Measurements from ENCODE around the gene PTPRB. TPM values are rescaled to one million over a fixed set of nuclear protein-coding genes. Genes with fewer than 3 reads are reported as not detected.

Gene PTPRB
- total RNA-seq, 1 donor from 2014 or later = not detected

DNA sequence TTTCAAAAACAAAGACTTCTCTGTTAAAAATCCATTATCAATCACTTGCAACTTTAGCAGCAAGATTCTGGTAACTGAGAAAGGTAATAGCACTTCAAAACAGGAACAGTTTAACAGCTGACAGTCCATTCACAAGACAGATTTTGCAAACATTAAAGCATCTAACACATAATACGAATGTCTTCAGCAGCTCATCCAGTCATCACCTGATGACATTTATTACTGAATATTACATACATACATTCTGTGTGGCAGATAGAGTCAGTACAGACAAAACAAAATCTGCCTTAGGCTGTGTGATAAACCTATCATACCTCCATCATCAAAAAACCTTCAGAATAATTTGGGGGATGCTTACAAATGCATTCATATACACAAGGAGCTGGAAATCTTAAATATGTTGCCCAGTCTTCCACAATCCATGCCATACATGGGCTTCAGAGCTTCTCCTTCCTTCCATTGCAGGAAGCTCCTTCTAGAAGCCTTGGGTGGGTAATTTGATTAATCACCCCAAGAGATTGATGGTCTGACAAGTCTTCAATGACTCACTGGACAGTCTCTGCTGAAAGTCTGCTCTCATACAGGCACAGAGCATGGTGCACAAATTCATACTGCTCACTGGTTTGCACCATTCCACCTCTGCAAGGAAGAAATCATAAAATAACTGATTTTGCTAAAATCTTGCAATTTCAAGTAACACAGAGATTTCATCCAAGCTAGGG is 1.6 kb upstream of the PTPRB start:
- POLR2A ChIA-PET = no interaction called here
- ATAC-seq (ENCODE audit: low read depth) (no peak), DNase-seq (no peak)
- H3K36me3 Mint-ChIP-seq (ENCODE audit: low read depth) = no peaks in the 10 kb centered on the region
- H3K27ac Mint-ChIP-seq = no peak overlapping the region
- H3K27me3 Mint-ChIP-seq = peaks cover 10% of the 10 kb centered on the region
- intact Hi-C loops (cut with micrococcal nuclease) = no loop called here
- TF ChIP-seq, protein P1, sequence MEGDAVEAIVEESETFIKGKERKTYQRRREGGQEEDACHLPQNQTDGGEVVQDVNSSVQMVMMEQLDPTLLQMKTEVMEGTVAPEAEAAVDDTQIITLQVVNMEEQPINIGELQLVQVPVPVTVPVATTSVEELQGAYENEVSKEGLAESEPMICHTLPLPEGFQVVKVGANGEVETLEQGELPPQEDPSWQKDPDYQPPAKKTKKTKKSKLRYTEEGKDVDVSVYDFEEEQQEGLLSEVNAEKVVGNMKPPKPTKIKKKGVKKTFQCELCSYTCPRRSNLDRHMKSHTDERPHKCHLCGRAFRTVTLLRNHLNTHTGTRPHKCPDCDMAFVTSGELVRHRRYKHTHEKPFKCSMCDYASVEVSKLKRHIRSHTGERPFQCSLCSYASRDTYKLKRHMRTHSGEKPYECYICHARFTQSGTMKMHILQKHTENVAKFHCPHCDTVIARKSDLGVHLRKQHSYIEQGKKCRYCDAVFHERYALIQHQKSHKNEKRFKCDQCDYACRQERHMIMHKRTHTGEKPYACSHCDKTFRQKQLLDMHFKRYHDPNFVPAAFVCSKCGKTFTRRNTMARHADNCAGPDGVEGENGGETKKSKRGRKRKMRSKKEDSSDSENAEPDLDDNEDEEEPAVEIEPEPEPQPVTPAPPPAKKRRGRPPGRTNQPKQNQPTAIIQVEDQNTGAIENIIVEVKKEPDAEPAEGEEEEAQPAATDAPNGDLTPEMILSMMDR (IDR thresholded peaks at IDR 0.05) = no peak
- H3K4me1 Mint-ChIP-seq = no peaks in the 10 kb centered on the region
- CTCF ChIA-PET = no interaction called here
- H3K9me3 Mint-ChIP-seq = no peaks in the 10 kb centered on the region
- no peak overlapping the region for H3K4me3 Mint-ChIP-seq

DNA sequence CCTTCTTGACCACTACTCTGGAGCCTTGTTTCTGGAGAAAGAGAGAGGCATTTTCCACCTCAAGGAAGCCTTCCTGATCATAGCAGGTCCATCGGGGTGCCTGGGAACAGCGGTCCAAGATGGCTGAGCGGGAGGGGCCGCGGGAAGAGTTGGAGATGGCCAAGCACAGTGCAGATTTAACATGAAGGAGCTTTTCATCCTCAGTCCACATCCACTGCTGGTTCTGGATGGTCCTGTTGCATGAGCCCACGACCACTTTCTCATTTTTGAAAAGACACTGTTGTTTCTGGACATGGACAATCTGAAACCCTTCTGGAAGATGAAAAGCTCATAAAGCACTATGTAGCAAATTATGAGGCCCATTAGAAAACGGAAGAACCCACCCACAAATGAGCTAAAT is 1.5 kb downstream of the PTPRB start:
- no peaks in the 10 kb centered on the region for H3K9me3 Mint-ChIP-seq
- H3K27me3 Mint-ChIP-seq = peaks cover 5% of the 10 kb centered on the region
- intact Hi-C loops (cut with micrococcal nuclease) = no loop called here
- ATAC-seq (ENCODE audit: low read depth) (no peak), DNase-seq (no peak)
- ChIA-PET POLR2A (no interaction called here), CTCF (no interaction called here)
- no peaks in the 10 kb centered on the region for H3K4me1 Mint-ChIP-seq
- no peak overlapping the region for H3K4me3 Mint-ChIP-seq
- no peaks in the 10 kb centered on the region for H3K36me3 Mint-ChIP-seq (ENCODE audit: low read depth)
- no peak overlapping the region for H3K27ac Mint-ChIP-seq
- TF ChIP-seq, protein P1 (IDR thresholded peaks at IDR 0.05) = no peak

DNA sequence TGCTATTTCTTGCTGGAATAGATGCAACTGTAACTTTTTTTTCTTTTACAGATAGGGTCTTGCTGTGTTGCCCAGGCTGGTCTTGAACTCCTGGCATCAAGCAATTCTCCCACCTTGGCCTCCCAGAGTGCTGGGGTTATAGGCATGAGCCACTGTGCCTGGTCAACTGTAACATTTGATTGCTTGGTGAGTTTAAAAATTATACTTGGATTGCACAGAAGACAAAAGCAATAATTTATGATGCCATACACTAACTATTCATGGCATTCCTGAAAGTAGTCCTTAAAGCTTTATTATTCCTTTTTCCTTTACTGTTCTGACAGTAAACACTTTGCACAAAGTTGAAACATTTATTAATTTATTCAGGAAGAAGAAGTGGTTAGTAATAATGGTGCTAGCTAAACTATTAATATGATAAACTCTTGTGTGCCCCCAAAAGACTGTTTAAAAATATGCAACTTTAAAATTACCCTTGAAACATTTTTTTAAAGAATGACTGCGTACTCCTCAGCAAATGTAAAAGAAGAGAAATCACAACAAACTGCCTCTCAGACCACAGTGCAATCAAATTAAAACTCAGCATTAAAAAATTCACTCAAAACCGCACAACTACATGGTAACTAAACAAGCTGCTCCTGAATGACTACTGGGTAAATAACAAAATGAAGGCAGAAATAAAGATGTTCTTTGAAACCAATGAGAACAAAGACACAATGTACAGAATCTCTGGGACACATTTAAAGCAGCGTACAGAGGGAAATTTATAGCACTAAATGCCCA is 8.3 kb downstream of the PTPRB start:
- peaks cover 4% of the 10 kb centered on the region for H3K27me3 Mint-ChIP-seq
- H3K36me3 Mint-ChIP-seq (ENCODE audit: low read depth) = no peaks in the 10 kb centered on the region
- H3K4me3 Mint-ChIP-seq = no peak overlapping the region
- no peak overlapping the region for H3K27ac Mint-ChIP-seq
- no peaks in the 10 kb centered on the region for H3K9me3 Mint-ChIP-seq
- CTCF ChIA-PET = no interaction called here
- TF ChIP-seq, protein P1 (IDR thresholded peaks at IDR 0.05) = no peak
- intact Hi-C loops (cut with micrococcal nuclease) = no loop called here
- DNase-seq (no peak), ATAC-seq (ENCODE audit: low read depth) (no peak)
- no peaks in the 10 kb centered on the region for H3K4me1 Mint-ChIP-seq
- POLR2A ChIA-PET = no interaction called here

DNA sequence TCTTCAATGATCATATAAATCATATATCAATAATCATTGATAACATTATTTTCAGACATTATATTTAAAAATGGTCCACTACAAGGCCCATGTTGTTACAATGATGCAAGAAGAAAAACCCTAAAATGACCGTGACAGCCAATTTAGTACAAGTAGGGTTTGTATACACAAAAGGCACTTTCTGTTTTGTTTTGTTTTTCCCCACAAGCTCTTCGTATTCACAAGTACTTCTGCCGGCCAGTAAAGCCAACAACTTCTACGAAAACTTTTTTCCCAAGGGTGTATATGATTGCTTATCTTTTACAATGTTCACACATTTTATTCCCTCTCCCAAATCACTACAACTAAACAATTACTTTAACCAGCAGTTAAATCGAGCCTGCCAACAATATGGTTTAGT is 9.6 kb downstream of the PTPRB start:
- Mint-ChIP-seq H3K27me3 (peaks cover 5% of the 10 kb centered on the region), H3K4me1 (no peaks in the 10 kb centered on the region), H3K27ac (no peak overlapping the region), H3K36me3 (ENCODE audit: low read depth) (no peaks in the 10 kb centered on the region), H3K9me3 (no peaks in the 10 kb centered on the region), H3K4me3 (no peak overlapping the region)
- DNase-seq = no peak
- no peak for ATAC-seq (ENCODE audit: low read depth)
- ChIA-PET CTCF (no interaction called here), POLR2A (no interaction called here)
- TF ChIP-seq, protein P1 (IDR thresholded peaks at IDR 0.05) = no peak
- intact Hi-C loops (cut with micrococcal nuclease) = no loop called here

DNA sequence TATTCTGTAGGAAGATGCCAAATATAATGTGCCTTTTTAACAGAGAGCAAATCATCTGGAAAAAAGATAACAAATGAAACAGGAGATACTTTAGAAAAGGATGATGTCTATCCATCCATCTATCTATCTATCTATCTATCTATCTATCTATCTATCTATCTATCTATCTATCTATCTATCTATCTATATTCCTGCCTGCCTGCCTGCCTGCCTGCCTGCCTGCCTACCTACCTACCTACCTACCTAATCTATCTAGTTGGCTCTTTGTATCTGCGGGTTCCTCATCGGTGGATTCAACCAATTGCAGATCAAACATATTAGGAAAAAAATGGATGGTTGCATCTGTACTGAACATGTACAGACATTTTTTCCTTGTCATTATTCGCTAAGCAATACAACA is 11.0 kb downstream of the PTPRB start:
- H3K4me3 Mint-ChIP-seq = no peak overlapping the region
- H3K36me3 Mint-ChIP-seq (ENCODE audit: low read depth) = no peaks in the 10 kb centered on the region
- peaks cover 5% of the 10 kb centered on the region for H3K27me3 Mint-ChIP-seq
- TF ChIP-seq, protein P1 (IDR thresholded peaks at IDR 0.05) = no peak
- ChIA-PET CTCF (no interaction called here), POLR2A (no interaction called here)
- H3K4me1 Mint-ChIP-seq = no peaks in the 10 kb centered on the region
- intact Hi-C loops (cut with micrococcal nuclease) = no loop called here
- ATAC-seq (ENCODE audit: low read depth) = no peak
- H3K9me3 Mint-ChIP-seq = no peaks in the 10 kb centered on the region
- no peak for DNase-seq
- H3K27ac Mint-ChIP-seq = no peak overlapping the region
